ENCODE data around the gene RNF167.

- TF ChIP-seq CTCF (IDR thresholded peaks at IDR 0.05) (no peak), POLR2A (IDR thresholded peaks at IDR 0.05) (no peak)
Measured at GRCh38 chr17:4959261-4959965, 19.3 kb downstream of the RNF167 start.
